NCI-H460 (cell line): ENCODE measurements around the gene COA1. TPM values are rescaled to one million over a fixed set of nuclear protein-coding genes. Genes with fewer than 3 reads are reported as not detected.
"Not testable (repeated sequence)": the region's sequence is repeated elsewhere in the genome, so short reads cannot be mapped to it uniquely, and the experiment has no call there.

Experiments used
- DNase-seq: peaks from one replicate; pipeline ENCODE4 v3.0.0-alpha.2; 2016; ENCODE audit warnings: low read depth; ENCODE audit errors: extremely low read depth
- polyA plus RNA-seq: library from polyadenylated mRNA; depleted of rRNA; stranded (reverse); fragments of >200 nt; gene quantifications from 2 replicates; pipeline ENCODE4 v1.2.3, GENCODE V29; 2014; cell fraction: nucleus; rRNA removed
- total RNA-seq: library from RNA; depleted of rRNA; stranded (reverse); fragments of >200 nt; shearing (Covaris generic); gene quantifications from 2 replicates; pipeline ENCODE4 v1.2.3, GENCODE V29; 2014; rRNA removed

COA1 gene
- 141 and 171 TPM in 2 replicates for total RNA-seq
- polyA plus RNA-seq: 117 and 167 TPM in 2 replicates

DNA sequence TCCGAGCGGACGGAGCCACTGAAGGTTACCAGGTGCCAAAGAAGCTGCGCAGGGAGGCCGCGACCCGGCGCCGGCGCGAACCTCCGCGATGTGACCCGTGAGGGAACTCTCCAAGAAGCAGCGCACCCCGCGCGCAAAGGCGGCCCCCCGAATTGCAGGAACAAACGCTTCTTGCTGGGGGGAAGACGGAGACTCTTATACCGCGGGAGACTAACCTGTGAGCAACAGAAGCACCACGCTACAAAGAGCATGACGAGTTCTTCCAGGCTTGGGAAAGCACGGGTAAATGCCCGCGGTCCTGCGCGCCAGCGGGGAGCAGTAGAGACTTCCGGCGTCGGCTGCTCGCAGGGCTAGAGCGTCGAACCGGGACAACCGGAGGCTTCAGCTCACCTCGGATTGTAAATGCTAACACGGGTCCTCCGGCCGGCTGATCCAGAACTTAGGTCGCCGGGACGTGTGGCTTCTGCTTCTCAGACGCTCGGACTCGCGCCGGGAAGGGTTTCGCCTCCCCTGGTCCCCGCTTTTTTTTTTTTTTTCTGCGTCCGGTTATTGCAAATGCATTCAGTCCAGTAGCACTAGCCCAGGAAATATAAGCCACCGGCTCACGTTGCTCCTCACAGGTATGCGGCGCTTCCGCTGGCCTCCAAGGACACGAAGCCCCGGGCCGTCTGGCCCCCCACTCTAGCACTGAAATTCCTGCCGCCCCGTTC lies at the start of gene COA1:
Gene COA1 (minus strand): TSS at position 310 of the 710 bp plus-strand sequence. CDS start 80,909 bp downstream, outside the sequence.
- DNase-seq: peak; percentile 88

DNA sequence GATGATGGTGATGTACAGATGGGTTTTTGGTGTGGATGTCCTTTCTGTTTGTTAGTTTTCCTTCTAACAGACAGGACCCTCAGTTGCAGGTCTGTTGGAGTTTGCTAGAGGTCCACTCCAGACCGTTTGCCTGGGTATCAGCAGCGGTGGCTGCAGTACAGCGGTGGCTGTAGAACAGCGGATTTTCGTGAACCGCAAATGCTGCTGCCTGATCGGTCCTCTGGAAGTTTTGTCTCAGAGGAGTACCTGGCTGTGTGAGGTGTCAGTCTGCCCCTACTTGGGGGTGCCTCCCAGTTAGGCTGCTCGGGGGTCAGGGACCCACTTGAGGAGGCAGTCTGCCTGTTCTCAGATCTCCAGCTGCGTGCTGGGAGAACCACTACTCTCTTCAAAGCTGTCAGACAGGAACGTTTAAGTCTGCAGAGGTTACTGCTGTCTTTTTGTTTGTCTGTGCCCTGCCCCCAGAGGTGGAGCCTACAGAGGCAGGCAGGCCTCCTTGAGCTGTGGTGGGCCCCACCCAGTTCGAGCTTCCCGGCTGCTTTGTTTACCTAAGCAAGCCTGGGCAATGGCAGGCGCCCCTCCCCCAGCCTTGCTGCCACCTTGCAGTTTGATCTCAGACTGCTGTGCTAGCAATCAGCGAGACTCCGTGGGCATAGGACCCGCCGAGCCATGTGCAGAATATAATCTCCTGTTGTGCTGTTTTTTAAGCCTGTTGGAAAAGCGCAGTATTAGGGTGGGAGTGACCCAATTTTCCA lies 49.1 kb upstream of the COA1 start:
- DNase-seq: not testable (repeated sequence)

DNA sequence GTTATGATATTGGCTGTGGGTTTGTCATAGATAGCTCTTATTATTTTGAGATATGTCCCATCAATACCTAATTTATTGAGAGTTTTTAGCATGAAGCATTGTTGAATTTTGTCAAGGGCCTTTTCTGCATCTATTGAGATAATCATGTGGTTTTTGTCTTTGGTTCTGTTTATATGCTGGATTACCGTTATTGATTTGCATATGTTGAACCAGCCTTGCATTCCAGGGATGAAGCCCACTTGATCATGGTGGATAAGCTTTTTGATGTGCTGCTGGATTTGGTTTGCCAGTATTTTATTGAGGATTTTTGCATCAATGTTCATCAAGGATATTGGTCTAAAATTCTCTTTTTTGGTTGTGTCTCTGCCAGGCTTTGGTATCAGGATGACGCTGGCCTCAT lies 45.9 kb upstream of the COA1 start:
- not testable (repeated sequence) for DNase-seq

DNA sequence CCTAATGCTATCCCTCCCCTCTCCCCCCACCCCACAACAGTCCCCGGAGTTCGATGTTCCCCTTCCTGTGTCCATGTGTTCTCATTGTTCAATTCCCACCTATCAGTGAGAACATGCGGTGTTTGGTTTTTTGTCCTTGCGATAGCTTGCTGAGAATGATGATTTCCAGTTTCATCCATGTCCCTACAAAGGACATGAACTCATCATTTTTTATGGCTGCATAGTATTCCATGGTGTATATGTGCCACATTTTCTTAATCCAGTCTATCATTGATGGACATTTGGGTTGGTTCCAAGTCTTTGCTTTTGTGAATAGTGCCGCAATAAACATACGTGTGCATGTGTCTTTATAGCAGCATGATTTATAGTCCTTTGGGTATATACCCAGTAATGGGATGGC lies 43.9 kb upstream of the COA1 start:
- not testable (repeated sequence) for DNase-seq

DNA sequence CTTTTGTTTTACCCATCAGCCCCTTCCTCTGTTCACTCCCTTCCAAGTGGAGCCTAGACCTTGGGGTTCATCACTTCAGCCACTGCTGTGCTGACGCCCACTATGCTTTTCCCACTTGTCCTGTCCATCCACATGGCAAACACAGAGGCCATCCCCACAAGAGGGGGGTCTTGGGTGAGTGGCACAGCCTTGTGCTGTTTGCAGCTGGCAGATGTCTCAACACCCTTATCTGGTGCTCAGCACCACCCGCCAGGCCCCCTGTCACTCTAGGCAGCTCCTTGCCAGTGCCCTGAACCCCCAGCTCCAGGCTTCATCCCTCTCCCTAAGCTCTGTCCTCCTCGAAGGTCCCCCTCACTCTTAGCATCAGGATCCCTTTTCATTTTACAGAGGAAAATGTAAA lies 42.2 kb upstream of the COA1 start:
- DNase-seq: no peak

DNA sequence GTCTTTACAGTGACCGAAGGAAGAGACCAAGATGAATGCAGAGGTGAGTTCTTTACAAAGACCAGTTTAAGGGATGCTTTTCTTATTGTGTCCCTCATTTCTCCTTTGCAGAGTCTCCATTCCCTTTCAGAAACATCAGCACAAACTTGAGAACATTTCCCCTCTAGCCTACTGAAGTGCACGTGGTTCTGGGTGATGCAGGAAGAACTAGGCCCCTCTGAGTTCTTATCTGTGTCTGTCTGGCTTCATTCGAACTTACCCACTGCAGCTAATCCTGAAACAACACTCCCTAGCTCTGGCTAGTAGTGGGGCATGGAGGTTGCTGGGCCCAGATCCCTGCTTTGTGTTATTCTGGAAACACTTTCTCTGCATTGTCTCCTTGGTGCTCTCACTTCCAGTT lies 41.8 kb upstream of the COA1 start:
- DNase-seq: no peak

GRCh38 chr7:43769791-43770465 lies 40.6 kb upstream of the COA1 start:
- DNase-seq: no peak

GRCh38 chr7:43769281-43769680 lies 40.0 kb upstream of the COA1 start:
- DNase-seq: no peak

DNA sequence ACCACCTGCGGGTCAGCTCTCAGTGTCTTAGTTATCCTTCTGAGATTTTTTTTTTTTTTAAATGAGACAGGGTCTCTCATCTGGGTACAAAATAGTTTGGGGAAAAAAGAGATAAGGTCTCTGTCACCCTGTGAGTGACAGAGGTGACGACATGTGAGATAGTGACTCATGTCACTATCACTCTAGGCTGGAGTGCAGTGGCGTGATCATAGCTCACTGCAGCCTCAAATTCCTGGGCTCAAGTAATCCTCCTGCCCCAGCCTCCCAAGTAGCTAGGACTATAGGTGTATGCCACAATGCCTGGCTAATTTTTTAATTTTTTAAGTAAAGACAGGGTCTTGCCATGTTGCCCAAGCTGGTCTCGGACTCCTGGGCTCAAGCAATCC lies 39.6 kb upstream of the COA1 start:
- no peak for DNase-seq

DNA sequence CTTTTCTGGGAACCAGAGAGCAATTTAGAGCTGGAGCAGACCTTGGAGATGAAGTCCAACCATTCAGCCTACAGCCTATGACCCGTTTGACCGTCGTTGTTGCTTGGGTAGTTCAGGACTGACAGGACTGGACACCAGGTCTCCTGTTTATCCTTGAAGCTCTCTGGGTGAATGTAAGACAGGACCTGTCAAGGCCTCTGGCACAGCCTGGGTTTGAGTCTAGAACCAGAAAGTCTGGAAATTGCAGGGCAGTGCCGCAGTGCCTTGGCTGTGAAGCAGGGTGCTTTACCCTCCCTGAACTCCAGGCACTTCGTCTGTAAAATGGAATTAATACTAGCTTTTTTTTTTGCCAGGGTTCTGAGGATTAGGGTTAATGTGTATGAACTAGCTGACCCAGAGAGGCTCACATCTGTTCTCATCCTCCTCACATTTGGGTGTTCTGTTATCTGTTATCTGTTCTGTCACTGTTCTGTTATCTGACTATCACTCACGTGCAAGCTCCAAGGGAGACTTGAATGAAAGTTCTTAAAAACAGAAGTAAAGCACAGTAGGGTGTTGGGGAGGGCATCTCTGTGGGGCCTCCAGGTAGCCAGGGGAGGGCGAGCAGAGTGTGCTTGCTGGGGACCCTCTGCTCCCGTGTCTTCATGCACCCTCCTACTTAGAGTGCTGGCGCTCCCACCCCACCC lies 39.0 kb upstream of the COA1 start:
- DNase-seq: no peak

- DNase-seq: no peak
Observed at GRCh38 chr7:43767311-43767710, 38.0 kb upstream of the COA1 start.

GRCh38 chr7:43766564-43766963 lies 37.2 kb upstream of the COA1 start:
- no peak for DNase-seq

DNA sequence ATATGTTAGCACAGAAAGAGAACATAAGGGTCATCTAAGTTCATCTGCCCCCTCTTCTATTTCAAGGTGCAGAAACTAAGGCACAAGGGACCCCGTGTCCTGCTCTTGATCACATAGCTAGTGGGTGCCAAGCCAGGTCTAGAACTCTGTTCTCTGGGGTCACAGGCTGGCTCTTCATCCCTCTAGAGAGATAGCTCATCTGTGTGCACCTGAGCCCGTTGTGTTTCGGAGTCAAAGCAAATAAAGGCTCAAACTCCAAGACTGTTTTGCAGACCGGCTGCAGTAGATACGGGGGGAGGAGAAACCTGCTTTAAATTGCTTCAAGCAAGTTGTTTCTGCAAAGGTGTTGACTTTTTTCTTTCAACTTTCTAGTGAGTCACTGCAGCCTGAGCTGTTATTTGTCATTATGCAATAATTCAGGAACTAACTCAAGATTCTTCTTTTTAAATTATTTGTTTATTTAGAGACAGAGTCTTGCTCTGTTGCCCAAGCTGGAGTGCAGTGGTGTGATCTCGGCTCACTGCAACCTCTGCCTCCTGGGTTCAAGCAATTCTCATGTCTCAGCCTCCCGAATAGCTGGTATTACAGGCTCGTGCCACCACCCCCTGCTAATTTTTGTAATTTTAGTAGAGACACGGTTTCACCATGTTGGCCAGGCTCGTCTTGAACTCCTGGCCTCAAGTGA lies 35.6 kb upstream of the COA1 start:
- DNase-seq: peak; percentile 35

GRCh38 chr7:43764039-43764761 lies 34.9 kb upstream of the COA1 start:
- DNase-seq: peak; percentile 47

DNA sequence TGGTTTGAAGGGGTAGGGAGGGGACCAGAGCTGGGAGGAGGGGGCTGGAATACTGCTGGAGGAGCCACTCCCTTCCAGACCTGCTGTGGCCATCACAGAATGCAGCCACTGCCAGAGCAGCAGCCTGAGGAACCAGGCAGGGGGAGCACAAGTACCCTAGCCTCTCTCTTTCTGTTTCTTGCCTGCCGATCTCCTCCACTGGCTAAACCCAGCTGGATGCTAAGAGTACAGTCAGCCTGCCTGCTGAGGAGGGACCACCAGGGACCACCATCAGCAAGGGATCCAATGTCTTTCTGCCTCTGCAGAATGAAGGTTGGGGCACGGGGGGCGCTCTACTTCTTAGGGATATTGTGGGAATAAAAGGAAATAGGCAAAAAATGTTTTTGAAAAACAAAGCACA lies 33.9 kb upstream of the COA1 start:
- DNase-seq: no peak

GRCh38 chr7:43761938-43762692 lies 32.8 kb upstream of the COA1 start:
- no peak for DNase-seq

- DNase-seq: no peak
Observed at GRCh38 chr7:43761382-43761781, 32.1 kb upstream of the COA1 start.

GRCh38 chr7:43760861-43761260 lies 31.5 kb upstream of the COA1 start:
- no peak for DNase-seq
